Measurements from ENCODE around the gene CYP2E1.
A peak's percentile ranks its signal among the peaks of the same experiment; 100 is the strongest.
"Not testable (repeated sequence)": the region's sequence is repeated elsewhere in the genome, so short reads cannot be mapped to it uniquely, and the experiment has no call there.

The CYP2E1 gene

DNA sequence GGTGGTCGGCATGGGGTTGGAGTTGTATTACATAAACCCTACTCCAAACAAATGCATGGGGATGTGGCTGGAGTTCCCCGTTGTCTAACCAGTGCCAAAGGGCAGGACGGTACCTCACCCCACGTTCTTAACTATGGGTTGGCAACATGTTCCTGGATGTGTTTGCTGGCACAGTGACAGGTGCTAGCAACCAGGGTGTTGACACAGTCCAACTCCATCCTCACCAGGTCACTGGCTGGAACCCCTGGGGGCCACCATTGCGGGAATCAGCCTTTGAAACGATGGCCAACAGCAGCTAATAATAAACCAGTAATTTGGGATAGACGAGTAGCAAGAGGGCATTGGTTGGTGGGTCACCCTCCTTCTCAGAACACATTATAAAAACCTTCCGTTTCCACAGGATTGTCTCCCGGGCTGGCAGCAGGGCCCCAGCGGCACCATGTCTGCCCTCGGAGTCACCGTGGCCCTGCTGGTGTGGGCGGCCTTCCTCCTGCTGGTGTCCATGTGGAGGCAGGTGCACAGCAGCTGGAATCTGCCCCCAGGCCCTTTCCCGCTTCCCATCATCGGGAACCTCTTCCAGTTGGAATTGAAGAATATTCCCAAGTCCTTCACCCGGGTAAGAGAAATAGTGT, at the start of gene CYP2E1:
TSS of gene CYP2E1 (plus strand) at position 407 of the 632 bp plus-strand sequence. CDS start at position 440, 33 bp downstream.
- DNase-seq: no peak

DNA sequence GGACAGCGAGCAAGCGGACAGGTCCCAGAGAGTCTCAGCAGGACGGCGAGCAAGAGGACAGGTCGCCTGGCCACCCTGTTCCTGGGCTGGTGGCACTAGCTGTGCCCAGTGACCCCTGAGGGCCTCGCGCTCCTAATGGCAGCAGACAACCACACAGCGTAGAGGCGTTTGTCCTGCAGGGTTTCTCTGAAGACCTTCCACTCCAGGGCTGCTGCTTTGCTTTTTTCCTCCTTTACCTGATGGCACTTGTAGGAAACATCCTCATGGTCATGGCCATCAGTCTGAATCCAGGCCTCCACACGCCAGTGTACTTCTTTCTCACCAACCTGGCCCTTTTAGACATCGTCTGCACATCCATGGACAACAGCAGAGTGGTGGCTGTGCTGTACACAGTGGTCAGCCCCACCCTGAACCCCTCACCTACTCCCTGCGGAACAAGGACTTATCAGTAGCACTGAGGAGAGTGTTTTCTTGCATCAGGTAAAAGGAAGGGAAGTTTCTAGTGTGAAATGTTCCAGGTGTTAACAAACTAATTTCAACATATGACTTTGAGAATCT, 46.0 kb upstream of the CYP2E1 start:
- DNase-seq: no peak

DNA sequence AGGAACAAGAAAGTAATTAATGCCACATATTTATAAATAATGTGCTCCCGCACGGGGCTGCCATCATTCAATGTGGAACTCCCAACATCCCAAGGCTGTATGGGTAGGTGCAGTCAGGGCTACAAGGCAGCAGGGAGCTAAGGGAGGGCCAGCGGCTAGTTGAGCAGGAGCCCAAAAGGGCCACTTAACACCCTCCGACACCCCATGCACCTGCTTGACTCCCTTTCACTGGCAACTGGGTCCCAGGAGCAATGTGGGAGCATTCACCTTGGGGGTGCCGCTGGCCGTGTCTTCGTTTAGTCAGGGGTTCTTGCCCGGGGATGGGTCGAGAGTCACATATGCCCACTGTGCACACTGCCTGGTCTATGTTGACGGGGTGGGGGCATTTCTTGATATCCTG, 45.5 kb upstream of the CYP2E1 start:
- DNase-seq: no peak

DNA sequence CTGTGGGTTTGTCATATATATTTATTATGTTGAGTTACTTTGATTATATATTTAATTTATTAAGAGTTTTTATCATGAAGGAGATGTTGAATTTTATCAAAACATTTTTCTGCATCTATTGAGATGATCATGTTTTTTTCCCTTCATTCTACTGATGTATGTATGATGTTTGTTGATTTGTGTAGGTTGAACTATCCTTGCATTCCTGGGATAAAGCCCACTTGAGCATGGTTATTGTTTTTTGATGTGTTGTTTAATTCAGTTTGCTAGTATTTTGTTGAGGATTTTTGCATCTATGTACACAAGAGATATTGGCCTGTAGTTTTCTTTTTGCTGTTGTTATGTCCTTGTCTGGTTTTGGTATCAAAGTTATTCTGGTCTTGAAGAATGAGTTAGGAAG, 42.3 kb upstream of the CYP2E1 start:
- no peak for DNase-seq

DNA sequence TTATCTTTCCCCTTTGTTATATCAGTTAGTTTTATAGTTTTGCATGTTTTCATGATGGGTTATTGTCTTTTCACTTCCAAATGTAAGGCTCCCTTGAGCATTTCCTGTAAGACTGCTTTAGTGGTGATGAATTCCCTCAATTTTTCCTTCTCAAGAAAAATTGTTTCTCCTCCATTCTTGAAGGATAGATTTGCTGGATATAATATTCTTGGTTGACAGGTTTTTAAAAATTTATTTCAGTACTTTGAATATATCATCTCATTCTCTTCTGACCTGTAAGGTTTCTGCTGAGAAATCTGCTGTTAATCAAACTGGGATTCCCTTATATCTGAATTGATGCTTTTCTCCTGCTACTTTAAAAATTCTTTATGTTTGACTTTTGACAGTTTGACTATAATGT, 40.1 kb upstream of the CYP2E1 start:
- DNase-seq: no peak

DNA sequence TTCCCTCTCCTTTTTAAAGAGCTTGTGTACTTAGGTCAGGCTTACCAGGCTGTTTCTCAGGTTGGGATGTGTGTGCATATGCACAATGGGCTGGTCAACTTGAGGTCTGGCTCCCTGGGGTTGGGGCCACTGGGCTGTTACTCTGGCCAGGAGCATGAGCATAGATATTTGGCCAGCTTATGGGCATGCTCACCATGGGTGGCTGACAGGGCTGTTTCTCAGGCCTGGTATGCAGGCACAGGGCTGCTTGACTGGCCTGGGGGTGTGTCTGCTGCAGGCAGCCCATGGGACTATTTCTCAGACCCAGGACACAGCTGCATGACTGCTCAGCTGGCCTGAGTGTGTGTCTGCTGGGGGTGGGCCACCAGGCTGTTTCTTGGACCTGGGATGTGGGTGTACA, 38.8 kb upstream of the CYP2E1 start:
- no peak for DNase-seq

DNA sequence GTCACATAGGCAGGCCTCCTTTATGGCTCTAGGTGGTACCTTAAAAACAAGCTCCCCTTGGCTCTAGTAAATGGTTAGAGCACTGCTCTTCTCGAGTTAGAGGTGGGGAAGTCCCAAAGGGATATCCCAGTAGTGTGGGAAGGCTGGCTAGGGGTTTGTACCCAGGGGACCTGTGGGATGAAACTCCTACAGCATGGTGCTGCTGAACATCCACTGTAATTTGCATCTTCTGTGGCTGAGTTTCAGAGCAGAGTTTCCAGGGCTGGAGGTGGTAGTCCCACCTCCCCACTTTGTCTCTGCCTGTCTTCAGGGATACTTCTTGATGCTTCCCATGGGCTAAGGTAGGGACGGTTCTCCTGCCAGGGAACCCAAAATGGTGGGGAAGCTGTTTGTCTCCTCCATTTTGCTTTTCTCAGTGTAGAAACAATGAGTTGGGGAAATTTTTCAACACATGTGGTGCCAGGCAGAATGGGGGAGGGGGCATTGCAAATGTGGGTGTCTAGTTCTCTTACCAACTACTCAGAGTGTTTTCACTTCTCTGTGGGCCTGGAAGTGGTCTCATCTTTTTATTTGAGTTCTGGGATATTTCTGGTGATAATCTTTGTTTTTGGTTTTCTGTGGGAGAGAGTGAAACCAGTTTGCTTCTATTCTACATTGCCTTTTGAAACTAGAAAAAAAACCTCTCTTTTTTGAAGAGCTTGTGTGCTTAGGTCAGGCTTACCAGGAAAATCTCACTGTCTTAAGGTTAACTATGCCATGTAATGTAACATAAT, 37.2 kb upstream of the CYP2E1 start:
- DNase-seq: no peak

DNA sequence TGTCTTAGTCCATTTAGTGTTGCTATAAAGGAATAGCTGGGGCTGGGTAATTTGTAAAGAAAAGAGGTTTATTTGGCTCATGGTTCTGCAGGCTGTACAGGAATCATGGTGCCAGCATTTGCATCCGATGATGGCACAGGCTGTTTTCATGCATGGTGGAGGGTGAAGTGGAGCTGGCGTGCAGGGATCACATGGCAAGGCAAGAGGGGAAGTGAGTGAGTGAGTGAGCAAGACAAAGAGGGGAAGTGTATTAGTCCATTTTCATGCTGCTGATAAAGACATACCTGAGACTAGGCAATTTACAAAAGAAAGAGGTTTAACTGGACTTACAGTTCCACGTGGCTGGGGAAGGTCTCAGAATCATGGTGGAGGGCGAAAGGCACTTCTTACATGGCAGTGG, 33.6 kb upstream of the CYP2E1 start:
- not testable (repeated sequence) for DNase-seq

DNA sequence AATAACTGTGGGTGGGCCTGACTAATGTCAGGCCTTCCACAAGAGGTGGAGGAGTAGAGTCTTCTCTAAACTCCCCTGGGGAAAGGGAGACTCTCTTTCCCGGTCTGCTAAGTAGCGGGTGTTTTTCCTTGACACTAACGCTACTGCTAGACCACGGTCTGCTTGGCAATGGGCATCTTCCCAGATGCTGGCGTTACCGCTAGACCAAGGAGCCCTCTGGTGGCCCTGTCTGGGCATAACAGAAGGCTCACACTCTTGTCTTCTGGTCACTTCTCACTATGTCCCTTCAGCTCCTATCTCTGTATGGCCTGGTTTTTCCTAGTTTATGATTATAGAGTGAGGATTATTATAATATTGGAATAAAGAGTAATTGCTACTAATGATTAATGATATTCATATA, 29.8 kb upstream of the CYP2E1 start:
- not testable (repeated sequence) for DNase-seq

DNA sequence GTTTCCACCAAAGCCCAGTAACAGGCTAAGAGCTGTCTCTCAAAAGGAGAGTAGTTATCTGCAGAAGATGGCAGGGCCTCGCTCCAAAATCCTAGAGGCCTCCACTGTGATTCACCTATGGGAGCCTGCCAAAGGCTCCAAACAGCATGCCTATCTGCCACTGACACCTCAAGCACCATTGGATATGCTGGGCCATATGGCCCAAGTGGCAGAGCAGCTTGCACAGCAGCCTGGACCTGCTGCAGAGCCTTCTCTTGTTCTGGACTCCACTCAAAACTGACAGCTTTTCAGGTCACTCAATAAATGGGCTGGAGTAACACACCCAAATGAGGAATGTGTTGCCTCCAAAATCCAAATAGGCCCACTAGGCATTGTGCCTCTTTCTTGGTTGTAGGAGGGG, 28.0 kb upstream of the CYP2E1 start:
- DNase-seq: not testable (repeated sequence)

DNA sequence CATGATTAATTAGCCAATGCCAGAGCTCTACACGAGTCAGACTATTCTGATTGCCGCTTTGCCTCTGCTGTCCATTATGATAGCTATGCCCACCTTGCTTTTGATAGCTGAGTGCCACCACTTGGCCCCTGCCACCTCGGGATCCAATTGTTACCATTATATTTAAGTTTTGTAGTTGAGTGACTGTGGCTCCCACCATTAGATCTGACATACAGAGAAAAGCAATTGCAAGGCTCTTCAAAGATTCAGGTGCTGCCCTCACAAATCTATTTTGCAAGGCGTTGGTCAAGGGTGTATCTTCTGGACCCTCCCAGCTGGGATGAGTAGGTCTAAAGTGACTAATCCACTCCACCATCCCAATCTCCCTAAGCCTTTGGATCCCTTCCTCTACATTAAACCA, 26.3 kb upstream of the CYP2E1 start:
- DNase-seq: not testable (repeated sequence)

DNA sequence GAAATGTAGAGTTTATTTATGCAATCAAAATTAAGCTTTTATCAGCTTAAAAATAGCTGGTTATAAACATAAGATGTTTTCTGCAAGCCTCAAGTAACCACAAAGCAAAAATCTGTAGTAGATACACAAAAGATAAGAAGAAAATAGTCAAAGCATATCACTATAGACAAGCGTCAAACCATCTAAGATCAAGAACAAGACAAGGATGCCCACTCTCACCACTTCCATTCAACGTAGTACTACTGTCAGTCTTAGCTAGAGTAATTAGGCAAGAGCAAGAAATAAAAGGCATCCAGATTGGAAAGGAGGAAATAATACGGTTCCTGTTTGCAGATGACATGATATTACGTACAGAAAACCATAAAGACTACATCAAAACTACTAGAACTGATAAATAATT, 17.5 kb upstream of the CYP2E1 start:
- DNase-seq: no peak

DNA sequence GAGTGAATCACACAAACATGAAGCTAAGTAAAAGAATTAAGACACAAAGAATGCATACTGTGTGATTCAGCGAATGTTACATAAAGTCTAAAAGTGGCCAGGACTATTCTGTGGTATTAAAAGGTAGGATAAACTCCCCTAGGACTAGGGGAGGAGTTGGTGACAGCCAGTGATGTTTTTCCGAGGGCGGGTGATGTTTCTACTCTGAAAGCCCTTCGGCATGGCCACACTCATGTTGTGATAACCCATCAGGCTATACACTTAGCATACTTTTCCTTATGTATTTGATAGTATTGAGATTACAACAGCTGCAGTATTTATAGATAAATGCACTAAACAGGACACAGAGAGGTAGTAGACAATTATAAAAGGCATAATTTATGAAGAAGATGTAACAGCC, 15.8 kb upstream of the CYP2E1 start:
- DNase-seq: no peak

DNA sequence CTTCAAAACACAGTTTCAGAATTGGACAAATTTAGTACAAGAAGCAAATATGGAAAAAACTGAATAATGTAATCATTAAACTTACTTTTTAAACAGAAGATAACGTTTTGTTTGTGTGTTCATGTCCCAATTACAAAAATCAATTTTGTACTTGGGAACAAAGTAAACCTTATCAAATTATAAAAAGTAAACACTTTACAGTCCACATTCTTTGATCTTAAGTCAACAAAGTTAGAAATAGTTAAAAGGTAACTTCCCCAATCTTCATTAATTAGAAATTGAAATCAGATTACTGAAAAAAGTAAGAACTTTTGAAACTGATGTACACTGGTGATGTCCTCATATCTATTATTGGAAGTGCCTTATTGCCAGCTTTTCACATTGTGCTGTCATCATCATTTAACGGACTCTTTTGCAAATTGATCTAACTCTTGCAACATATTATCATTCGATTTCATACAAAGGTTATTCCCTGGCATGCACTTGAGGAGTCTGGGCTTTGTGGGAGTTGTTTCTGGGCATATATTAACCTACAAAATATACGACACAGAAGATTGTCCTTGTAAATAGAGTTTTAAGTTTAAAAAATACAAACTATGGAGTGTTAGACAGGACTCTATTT, 15.1 kb upstream of the CYP2E1 start:
- DNase-seq: no peak

DNA sequence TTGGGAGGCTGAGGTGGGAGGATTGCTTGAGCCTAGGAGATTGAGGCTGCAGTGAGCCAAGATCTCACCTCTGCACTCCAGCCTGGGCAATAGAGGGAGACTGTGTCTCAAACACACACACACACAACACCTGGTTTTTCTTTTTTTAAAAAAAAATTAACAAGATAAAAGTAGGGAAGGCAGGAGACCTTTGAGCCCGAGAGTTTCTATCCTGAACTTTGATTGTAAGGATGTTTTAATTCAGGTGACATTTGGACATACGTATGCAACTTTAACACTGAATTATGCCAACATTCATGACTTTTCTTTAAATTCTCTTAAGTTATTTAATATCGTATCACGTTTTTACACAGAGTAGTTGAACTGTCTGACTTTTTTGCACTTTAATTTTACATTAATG, 11.7 kb upstream of the CYP2E1 start:
- DNase-seq: no peak

DNA sequence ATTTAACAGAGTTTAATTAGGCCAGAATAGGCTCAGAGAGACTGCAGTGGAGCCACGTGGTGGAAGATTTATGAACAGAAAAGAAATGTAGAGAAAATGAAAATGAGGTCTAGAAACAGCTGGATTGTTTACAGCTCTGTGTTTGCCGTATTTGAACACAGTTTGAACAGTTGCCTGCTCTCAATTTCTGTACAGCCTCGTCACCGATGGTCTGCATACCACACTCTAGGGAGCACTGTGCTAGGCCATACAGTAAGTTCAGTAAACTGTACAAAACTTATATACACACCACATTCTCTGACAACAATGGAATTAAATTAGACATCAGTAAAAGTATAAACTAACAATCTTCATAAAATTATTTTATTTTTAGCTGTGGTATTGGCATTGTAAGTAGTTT, 11.1 kb upstream of the CYP2E1 start:
- DNase-seq: no peak

DNA sequence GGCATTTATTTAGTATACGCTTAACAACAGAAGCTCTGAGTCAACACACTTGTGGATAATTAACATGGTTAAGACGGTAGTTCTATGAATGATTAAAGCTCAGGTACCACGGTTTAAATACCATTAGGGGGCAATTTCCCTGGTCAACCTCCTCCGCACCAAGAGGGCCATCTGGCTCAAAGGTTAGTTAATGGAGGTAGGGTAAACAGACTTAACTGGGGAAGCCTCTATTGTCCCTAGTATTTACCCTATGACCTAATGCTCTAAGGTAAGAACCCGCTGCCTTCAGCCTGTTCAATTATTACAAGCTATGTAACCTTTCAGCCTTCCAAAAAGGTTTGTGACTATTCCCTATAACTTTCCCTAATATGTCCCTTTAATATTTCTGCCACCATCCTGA, 8.6 kb upstream of the CYP2E1 start:
- DNase-seq: not testable (repeated sequence)

DNA sequence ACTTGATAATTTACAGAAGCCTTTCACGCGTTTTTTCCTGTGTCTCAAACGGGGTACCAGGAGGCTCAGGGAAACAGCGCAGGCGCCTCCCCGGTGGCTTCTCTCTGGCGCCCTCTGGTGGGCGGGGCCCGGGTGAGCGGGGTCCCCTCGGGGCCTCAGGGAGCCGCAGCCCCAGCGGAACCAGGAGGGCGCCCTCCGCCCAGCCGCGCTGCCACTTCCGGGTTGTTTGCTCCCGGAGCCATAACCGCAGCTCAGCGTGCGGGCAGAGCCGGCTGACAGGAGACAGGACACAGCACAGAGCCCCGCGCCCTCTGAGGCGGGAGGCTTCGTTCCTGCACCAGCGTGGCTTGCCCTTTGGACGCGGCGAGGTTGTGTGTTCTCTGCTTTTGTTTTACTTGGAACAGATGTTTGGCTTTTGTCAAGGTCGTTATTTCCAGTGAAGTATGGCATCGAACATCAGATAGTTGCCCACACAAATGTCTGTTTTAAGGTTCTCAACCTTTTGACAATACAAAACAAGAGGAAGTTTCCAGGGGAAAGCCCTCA, 6.9 kb upstream of the CYP2E1 start:
- DNase-seq: peak in 44 of 58 donors; percentile 19 to 84 (median 62)

DNA sequence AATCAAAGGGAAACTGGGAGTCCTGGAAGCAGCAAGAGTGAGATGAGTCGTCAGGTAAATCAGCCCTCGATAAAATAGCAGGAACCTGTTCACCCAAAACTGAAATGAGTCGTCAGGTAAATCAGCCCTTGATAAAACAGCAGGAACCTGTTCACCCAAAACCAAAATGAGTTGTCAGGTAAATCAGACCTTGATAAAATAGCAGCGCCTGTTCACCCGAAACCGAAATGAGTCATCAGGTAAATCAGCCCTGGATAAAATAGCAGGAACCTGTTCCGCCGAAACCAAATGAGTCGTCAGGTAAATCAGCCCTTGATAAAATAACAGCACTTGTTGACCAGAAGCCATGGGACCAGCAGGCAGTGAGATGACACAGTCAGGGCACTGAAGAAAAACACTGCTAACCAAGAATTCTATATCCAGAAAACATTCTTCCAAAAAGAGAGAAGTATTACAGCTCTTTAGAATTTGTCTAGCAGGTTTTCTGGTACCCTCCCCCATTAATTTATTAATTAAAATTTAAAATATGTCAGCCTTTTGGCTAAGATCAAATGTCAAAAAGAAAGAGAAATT, 3.4 kb upstream of the CYP2E1 start:
- DNase-seq: no peak

DNA sequence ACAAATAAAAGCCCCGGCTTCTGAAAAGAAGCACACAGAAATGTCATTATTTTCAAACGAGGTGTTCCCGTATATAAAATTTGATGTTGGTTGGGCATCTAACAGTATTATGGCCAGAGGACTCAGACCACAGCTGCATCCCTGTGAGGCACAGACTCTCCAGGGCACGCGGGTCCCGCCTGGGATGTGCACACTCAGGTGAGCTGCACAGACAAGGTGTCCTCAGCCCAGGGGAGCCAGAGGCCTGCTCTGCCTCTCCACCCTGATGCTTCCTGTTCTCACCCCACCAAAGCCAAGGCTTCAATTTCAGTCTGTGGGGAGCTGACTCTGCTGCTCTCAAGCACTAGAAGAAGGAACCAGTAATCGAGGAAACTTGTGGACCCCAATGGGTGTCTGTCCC, 1.7 kb upstream of the CYP2E1 start:
- DNase-seq: no peak

DNA sequence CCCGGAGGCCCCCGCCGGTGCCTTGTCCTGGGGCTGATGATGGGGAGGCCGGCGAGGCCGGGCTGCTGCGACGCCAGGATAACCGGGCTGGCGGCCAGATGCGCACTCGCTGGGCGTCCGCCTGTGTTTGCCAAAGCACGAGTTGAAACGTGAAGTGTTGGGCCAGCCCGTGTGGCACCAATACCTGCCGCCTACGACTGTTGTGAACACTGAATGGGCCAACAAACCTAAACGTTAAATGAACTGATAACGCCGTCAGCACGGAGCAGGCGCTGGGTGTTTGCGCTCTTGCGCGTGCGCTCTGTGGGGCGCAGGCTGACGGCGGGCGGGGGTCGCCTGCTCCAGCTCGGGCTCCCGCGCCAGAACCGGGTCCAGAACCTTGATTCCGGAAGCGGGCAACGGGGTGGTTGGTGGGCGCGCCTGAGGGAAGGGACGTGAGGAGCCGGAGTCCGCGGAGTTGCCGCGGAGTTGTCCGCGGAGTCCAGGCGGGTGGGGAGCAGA, 658 bp downstream of the CYP2E1 start:
- peak in 2 of 58 donors; percentile 10 to 34 for DNase-seq
